Calu3 (cell line): ENCODE data around the gene GRPEL1. TPM values are rescaled to one million over a fixed set of nuclear protein-coding genes. Genes with fewer than 3 reads are reported as not detected.

Experiments used
- BruUV-seq: library from RNA; stranded (reverse); fragments of 400-500 nt; replicated peaks from 2 replicates; lab custom pipeline; 2021; lab: Mats Ljungman, UMichigan
- CTCF ChIA-PET: fragments of 300-600 bp; sonication (Branson Sonifier 250); formaldehyde crosslinking; loops from one replicate; lab custom pipeline; 2022; ENCODE audit warnings: antibody characterized with exemption; lab: Charles Lee
- DNase-seq: peaks from one replicate; pipeline ENCODE4 v3.0.0; 2022
- H3K27ac Mint-ChIP-seq: one replicate; pipeline ENCODE4 v1.8.0; 2022; ENCODE audit warnings: mixed read lengths; ENCODE audit not compliant: unreplicated experiment
- H3K27me3 Mint-ChIP-seq: one replicate; pipeline ENCODE4 v1.8.0; 2022; ENCODE audit warnings: mixed read lengths; ENCODE audit not compliant: unreplicated experiment
- H3K36me3 Mint-ChIP-seq: one replicate; pipeline ENCODE4 v1.8.0; 2022; ENCODE audit warnings: mild to moderate bottlenecking, moderate library complexity, mixed read lengths; ENCODE audit not compliant: insufficient read depth, unreplicated experiment
- H3K4me1 Mint-ChIP-seq: one replicate; pipeline ENCODE4 v1.8.0; 2022; ENCODE audit warnings: mild to moderate bottlenecking, low read depth, mixed read lengths; ENCODE audit not compliant: unreplicated experiment
- H3K4me3 Mint-ChIP-seq: one replicate; pipeline ENCODE4 v1.8.0; 2022; ENCODE audit warnings: mild to moderate bottlenecking, low read depth, moderate library complexity, mixed read lengths; ENCODE audit not compliant: unreplicated experiment
- H3K9me3 Mint-ChIP-seq: one replicate; pipeline ENCODE4 v1.8.0; 2022; ENCODE audit warnings: low read depth, mixed read lengths; ENCODE audit not compliant: unreplicated experiment
- intact Hi-C: fragments of 100-400 bp; cut with micrococcal nuclease; formaldehyde crosslinking; loops from one replicate; pipeline ENCODE4 v1.10.0; 2022; ENCODE audit not compliant: unreplicated experiment
- total RNA-seq: library from RNA; stranded (reverse); gene quantifications from 2 replicates; pipeline ENCODE4 v1.2.3, GENCODE V29; 2022
- TF ChIP-seq, protein P1 (sequence below): fragments of 200-600 bp; IDR thresholded peaks from one replicate; pipeline ENCODE4 v1.8.0; 2022; ENCODE audit warnings: antibody characterized with exemption; ENCODE audit not compliant: unreplicated experiment

GRPEL1 gene
- total RNA-seq, 1 experiment from 2014 or later = 32.2 TPM

DNA sequence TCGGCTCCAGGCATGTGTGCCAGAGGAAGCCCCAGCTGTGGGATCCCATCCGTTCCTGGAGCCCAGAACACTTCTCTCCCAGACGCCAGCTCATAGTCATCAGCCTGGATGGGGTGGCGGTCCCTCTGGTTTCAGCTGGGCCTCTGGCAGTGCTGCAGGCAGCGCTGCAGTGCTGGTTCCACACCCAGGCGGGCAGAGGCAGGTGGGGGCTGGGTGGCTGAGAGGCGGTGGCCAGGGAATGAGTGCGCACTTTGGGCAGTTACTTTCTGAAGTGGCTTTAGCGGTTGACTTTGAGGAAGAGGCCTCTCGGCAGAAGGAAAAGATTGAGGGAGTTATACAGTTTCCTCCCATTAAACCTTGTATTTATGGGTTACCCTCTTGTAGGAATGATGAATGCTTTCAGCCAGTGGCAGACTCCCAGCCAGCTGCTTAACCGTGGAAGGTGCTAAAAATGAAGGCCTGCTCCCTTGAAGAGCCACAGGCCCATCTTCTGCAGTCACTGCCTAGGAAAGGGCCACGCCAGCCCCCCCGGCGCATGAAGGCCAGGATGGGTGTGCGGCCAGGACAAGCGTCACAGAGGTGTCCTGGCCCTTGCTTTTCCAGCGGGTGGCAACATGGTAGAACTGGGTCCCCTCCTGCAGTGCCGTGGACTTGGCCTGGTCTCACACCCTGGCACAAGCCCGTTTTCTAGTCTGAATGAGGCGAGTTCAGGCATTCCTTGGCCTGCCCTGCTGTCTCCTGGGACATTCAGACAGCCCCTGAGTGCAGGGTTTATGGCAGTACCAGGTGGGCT, 14.7 kb downstream of the GRPEL1 start:
- DNase-seq = no peak
- no peak overlapping the region for H3K27ac Mint-ChIP-seq

DNA sequence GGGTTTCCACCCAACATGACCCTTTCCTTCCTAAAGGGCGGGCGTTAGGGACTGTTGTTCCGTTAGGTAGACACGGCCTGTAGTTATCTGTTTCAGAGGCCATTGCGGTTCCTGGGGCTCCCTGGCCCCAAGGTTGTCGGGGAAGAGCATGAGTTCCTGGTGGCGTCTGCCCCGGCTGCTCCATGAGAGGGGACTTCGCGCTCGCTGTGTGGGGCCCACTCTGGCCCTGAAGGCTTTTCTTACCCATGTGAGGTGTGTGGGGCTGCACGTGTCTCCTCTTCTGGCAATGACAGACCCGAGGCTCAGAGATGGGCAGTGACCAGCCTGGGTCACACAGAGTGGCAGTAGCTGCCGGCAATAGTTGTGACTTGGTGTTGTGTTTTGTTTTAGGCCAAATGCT, 15.6 kb downstream of the GRPEL1 start:
- H3K27me3 Mint-ChIP-seq = no peaks in the 10 kb centered on the region
- no peaks in the 10 kb centered on the region for H3K4me1 Mint-ChIP-seq
- no TSS peak for BruUV-seq
- intact Hi-C loops = no loop called here
- no peaks in the 10 kb centered on the region for H3K9me3 Mint-ChIP-seq
- no peak for DNase-seq
- H3K36me3 Mint-ChIP-seq = peaks cover 9% of the 10 kb centered on the region
- H3K4me3 Mint-ChIP-seq = no peak overlapping the region
- no peak overlapping the region for H3K27ac Mint-ChIP-seq
- CTCF ChIA-PET = no interaction called here
- TF ChIP-seq, protein P1, sequence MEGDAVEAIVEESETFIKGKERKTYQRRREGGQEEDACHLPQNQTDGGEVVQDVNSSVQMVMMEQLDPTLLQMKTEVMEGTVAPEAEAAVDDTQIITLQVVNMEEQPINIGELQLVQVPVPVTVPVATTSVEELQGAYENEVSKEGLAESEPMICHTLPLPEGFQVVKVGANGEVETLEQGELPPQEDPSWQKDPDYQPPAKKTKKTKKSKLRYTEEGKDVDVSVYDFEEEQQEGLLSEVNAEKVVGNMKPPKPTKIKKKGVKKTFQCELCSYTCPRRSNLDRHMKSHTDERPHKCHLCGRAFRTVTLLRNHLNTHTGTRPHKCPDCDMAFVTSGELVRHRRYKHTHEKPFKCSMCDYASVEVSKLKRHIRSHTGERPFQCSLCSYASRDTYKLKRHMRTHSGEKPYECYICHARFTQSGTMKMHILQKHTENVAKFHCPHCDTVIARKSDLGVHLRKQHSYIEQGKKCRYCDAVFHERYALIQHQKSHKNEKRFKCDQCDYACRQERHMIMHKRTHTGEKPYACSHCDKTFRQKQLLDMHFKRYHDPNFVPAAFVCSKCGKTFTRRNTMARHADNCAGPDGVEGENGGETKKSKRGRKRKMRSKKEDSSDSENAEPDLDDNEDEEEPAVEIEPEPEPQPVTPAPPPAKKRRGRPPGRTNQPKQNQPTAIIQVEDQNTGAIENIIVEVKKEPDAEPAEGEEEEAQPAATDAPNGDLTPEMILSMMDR = no peak

More for the DNA sequence above, 14.7 kb downstream of the GRPEL1 start:
- Mint-ChIP-seq H3K9me3 (no peaks in the 10 kb centered on the region), H3K4me1 (no peaks in the 10 kb centered on the region), H3K4me3 (no peak overlapping the region), H3K36me3 (peaks cover 9% of the 10 kb centered on the region), H3K27me3 (no peaks in the 10 kb centered on the region)
- intact Hi-C loops = no loop called here
- TF ChIP-seq, protein P1 = no peak
- no TSS peak for BruUV-seq
- CTCF ChIA-PET = no interaction called here

- H3K4me1 Mint-ChIP-seq = peaks cover 4% of the 10 kb centered on the region
- no peaks in the 10 kb centered on the region for H3K9me3 Mint-ChIP-seq
- peaks cover 9% of the 10 kb centered on the region for H3K36me3 Mint-ChIP-seq
- TF ChIP-seq, protein P1 = no peak
- H3K27me3 Mint-ChIP-seq = no peaks in the 10 kb centered on the region
- no peak overlapping the region for H3K4me3 Mint-ChIP-seq
- intact Hi-C loops = no loop called here
- no peak for DNase-seq
- CTCF ChIA-PET = no interaction called here
- H3K27ac Mint-ChIP-seq = no peak overlapping the region
- no TSS peak for BruUV-seq
These were observed 16.0 kb downstream of the GRPEL1 start for GRCh38 chr4:7051905-7052304.

GRCh38 chr4:7051144-7051495, 16.7 kb downstream of the GRPEL1 start:
- H3K36me3 Mint-ChIP-seq = peaks cover 9% of the 10 kb centered on the region
- intact Hi-C loops = no loop called here
- H3K4me3 Mint-ChIP-seq = no peak overlapping the region
- H3K9me3 Mint-ChIP-seq = no peaks in the 10 kb centered on the region
- DNase-seq = no peak
- peaks cover 11% of the 10 kb centered on the region for H3K4me1 Mint-ChIP-seq
- no peaks in the 10 kb centered on the region for H3K27me3 Mint-ChIP-seq
- no TSS peak for BruUV-seq
- TF ChIP-seq, protein P1 = no peak
- no peak overlapping the region for H3K27ac Mint-ChIP-seq
- CTCF ChIA-PET = interaction anchor here (0.5 kb wide), 1 partner anchor 105 kb away, joined by 6 read pairs; no protein-coding TSS in a partner anchor
